ENCODE results near the gene GCGR. TPM values are rescaled to one million over a fixed set of nuclear protein-coding genes. Genes with fewer than 3 reads are reported as not detected.

Gene GCGR
- 1 to 10 TPM in 2 of 4 donors, under 1 TPM in 2; 0.52 to 3.8 (median 1.3) TPM for total RNA-seq

GRCh38 chr17:81803728-81804558 lies at the start of gene GCGR:
Gene GCGR (plus strand): TSS chr17:81804150. CDS start chr17:81809019, 4,869 bp downstream.
- no peaks in the 10 kb centered on the region for H3K9me3 ChIP-seq
- TF ChIP-seq POLR2AphosphoS5 (IDR thresholded peaks at IDR 0.05) = no peak
- no peak for TF ChIP-seq POLR2A (IDR thresholded peaks at IDR 0.05)
- no peak for TF ChIP-seq EP300 (IDR thresholded peaks at IDR 0.05)
- TF ChIP-seq, protein P1, sequence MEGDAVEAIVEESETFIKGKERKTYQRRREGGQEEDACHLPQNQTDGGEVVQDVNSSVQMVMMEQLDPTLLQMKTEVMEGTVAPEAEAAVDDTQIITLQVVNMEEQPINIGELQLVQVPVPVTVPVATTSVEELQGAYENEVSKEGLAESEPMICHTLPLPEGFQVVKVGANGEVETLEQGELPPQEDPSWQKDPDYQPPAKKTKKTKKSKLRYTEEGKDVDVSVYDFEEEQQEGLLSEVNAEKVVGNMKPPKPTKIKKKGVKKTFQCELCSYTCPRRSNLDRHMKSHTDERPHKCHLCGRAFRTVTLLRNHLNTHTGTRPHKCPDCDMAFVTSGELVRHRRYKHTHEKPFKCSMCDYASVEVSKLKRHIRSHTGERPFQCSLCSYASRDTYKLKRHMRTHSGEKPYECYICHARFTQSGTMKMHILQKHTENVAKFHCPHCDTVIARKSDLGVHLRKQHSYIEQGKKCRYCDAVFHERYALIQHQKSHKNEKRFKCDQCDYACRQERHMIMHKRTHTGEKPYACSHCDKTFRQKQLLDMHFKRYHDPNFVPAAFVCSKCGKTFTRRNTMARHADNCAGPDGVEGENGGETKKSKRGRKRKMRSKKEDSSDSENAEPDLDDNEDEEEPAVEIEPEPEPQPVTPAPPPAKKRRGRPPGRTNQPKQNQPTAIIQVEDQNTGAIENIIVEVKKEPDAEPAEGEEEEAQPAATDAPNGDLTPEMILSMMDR (IDR thresholded peaks at IDR 0.05) = no peak
- peaks cover 94% of the 10 kb centered on the region for H3K27me3 ChIP-seq
- WGBS = 4% methylated on average over 14 of the region's 110 CpGs
- H3K36me3 ChIP-seq = no peaks in the 10 kb centered on the region
- peaks cover 21% of the 10 kb centered on the region for H3K4me1 ChIP-seq
- H3K27ac ChIP-seq = no peak within 1 kb of the TSS
- H3K4me3 ChIP-seq = peak within 1 kb of the TSS; percentile 46
- no peak for DNase-seq (ENCODE audit: low spot score in 2 of 2)

DNA sequence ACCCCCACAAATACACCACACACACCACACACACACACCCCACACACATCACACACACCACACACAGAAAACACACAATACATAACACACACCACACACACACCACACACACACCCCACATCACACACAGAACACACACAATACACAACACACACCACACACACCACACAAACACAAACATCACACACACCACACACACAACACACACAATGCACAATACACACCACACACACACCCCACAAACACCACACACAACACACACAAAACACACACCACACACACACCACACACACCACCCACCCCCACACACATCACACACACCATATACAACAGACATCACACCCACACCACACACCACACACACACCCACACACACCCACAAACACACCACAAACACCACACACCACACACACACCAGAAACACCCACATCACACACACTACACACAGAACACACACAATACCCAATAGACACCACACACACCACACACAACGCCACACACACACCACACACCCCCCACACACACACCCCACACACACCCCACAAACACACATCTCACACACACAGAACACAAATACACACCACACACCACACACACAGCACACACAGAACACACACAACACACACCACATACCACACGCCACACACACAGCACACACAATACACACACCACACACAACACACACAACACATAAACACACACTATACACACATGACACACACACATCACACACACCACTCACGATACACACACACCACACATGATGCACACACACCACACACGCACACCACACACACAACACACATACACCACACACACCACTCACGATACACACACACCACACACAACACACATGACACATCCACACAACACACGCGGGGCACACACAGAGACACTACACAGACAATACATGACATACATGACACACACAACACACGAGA lies 11.0 kb upstream of the GCGR start:
- Histone ChIP-seq H3K9me3 (no peaks in the 10 kb centered on the region), H3K4me1 (peaks cover 8% of the 10 kb centered on the region), H3K27me3 (peaks cover 18% of the 10 kb centered on the region), H3K4me3 (no peak overlapping the region), H3K36me3 (no peaks in the 10 kb centered on the region), H3K27ac (no peak overlapping the region)
- TF ChIP-seq POLR2AphosphoS5 (IDR thresholded peaks at IDR 0.05) (no peak), POLR2A (IDR thresholded peaks at IDR 0.05) (no peak), EP300 (IDR thresholded peaks at IDR 0.05) (no peak)
- TF ChIP-seq, protein P1 (IDR thresholded peaks at IDR 0.05) = no peak
- 94% methylated on average over 8 of the region's 8 CpGs for WGBS
- DNase-seq (ENCODE audit: low spot score in 2 of 2) = no peak

GRCh38 chr17:81794074-81794476 lies 9.9 kb upstream of the GCGR start:
- 80% methylated on average over 3 of the region's 3 CpGs for WGBS
- Histone ChIP-seq H3K36me3 (no peaks in the 10 kb centered on the region), H3K27ac (no peak overlapping the region), H3K4me3 (no peak overlapping the region), H3K9me3 (no peaks in the 10 kb centered on the region), H3K27me3 (peaks cover 18% of the 10 kb centered on the region), H3K4me1 (peaks cover 8% of the 10 kb centered on the region)
- no peak for DNase-seq (ENCODE audit: low spot score in 2 of 2)
- TF ChIP-seq POLR2AphosphoS5 (IDR thresholded peaks at IDR 0.05) (no peak), POLR2A (IDR thresholded peaks at IDR 0.05) (no peak), EP300 (IDR thresholded peaks at IDR 0.05) (no peak)
- TF ChIP-seq, protein P1 (IDR thresholded peaks at IDR 0.05) = no peak

GRCh38 chr17:81794509-81794908 lies 9.4 kb upstream of the GCGR start:
- Histone ChIP-seq H3K27ac (no peak overlapping the region), H3K4me1 (peaks cover 8% of the 10 kb centered on the region), H3K4me3 (no peak overlapping the region), H3K36me3 (no peaks in the 10 kb centered on the region), H3K9me3 (no peaks in the 10 kb centered on the region), H3K27me3 (peaks cover 20% of the 10 kb centered on the region)
- 39% methylated on average over 8 of the region's 8 CpGs for WGBS
- DNase-seq (ENCODE audit: low spot score in 2 of 2) = no peak
- no peak for TF ChIP-seq POLR2AphosphoS5 (IDR thresholded peaks at IDR 0.05)
- TF ChIP-seq, protein P1 (IDR thresholded peaks at IDR 0.05) = no peak
- TF ChIP-seq EP300 (IDR thresholded peaks at IDR 0.05) = no peak
- no peak for TF ChIP-seq POLR2A (IDR thresholded peaks at IDR 0.05)
